HG02852 (cell line): ENCODE measurements around the gene KRT79.

Experiments
- ATAC-seq: cut with Tn5 transposase; IDR thresholded peaks from one replicate; pipeline ENCODE4 v1.9.1; 2021; ENCODE audit warnings: mild to moderate bottlenecking, moderate library complexity; ENCODE audit not compliant: unreplicated experiment

The KRT79 gene

GRCh38 chr12:52820521-52820920 lies 13.6 kb downstream of the KRT79 start:
- ATAC-seq = no peak

GRCh38 chr12:52819731-52820510 lies 14.2 kb downstream of the KRT79 start:
- no peak for ATAC-seq

GRCh38 chr12:52818887-52819420 lies 15.2 kb downstream of the KRT79 start:
- no peak for ATAC-seq

- no peak for ATAC-seq
These were observed 15.7 kb downstream of the KRT79 start for GRCh38 chr12:52818388-52818787.

GRCh38 chr12:52817699-52818238 lies 16.3 kb downstream of the KRT79 start:
- ATAC-seq = no peak

- ATAC-seq = no peak
These were observed 17.0 kb downstream of the KRT79 start for GRCh38 chr12:52817003-52817698.

- no peak for ATAC-seq
These were observed 18.2 kb downstream of the KRT79 start for GRCh38 chr12:52815676-52816588.

GRCh38 chr12:52815161-52815560 lies 18.9 kb downstream of the KRT79 start:
- no peak for ATAC-seq

GRCh38 chr12:52814710-52815155 lies 19.4 kb downstream of the KRT79 start:
- ATAC-seq = no peak

GRCh38 chr12:52813885-52814709 lies 20.0 kb downstream of the KRT79 start, which contains the start of gene KRT4:
Gene KRT4, minus strand, starts transcription at chr12:52814116. Its CDS starts 58 bp downstream, at chr12:52814058.
- ATAC-seq = no peak

- ATAC-seq = no peak
These were observed 20.8 kb downstream of the KRT79 start for GRCh38 chr12:52813203-52813819.

- ATAC-seq = no peak
These were observed 21.4 kb downstream of the KRT79 start for GRCh38 chr12:52812749-52813148.

GRCh38 chr12:52812073-52812400 lies 22.1 kb downstream of the KRT79 start:
- ATAC-seq = no peak

- no peak for ATAC-seq
These were observed 22.7 kb downstream of the KRT79 start for GRCh38 chr12:52811191-52812072.

GRCh38 chr12:52810554-52810953 lies 23.6 kb downstream of the KRT79 start:
- ATAC-seq = no peak

- ATAC-seq = no peak
These were observed 24.9 kb downstream of the KRT79 start for GRCh38 chr12:52809166-52809565.

- ATAC-seq = no peak
These were observed 25.4 kb downstream of the KRT79 start for GRCh38 chr12:52808573-52809160.
